ENCODE results near the gene SEZ6L. TPM values are rescaled to one million over a fixed set of nuclear protein-coding genes. Genes with fewer than 3 reads are reported as not detected.

SEZ6L gene
- polyA plus RNA-seq, 1 donor from 2014 or later, result 31.9 TPM

DNA sequence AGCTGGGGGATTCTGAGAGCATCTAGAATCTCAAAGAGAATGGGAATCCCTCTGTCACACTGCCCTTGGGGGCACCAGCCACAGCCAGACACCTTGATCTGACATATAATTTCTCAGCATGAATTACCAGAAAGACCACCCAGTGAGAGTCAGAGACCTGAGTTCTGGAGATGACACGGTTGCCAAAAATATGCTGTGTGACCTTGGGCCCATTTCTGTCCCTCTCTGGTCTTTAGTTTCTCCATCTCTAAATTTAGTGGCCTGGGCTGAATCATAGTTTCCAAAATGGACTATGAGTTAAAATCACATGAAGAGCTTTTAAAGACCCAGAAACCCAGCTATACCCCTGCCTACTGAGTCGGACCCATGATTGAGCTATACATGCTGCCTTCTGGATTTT lies 15.9 kb downstream of the SEZ6L start:
- no peaks in the 10 kb centered on the region for H3K36me3 ChIP-seq (ENCODE audit: insufficient read depth, low read length)
- no peaks in the 10 kb centered on the region for H3K9me3 ChIP-seq (ENCODE audit: low read length)
- no peak overlapping the region for H3K4me3 ChIP-seq (ENCODE audit: low read length)
- no peak overlapping the region for H3K9ac ChIP-seq (ENCODE audit: low read length)
- TF ChIP-seq RAD21 (conservative IDR thresholded peaks at IDR 0.05) (no peak), SMC3 (conservative IDR thresholded peaks at IDR 0.05; ENCODE audit: poor library complexity) (no peak), MXI1 (conservative IDR thresholded peaks at IDR 0.05; ENCODE audit: poor library complexity, severe bottlenecking) (no peak), EZH2 (IDR thresholded peaks at IDR 0.05; ENCODE audit: borderline replicate concordance, insufficient read depth, low read length, poor library complexity, severe bottlenecking) (no peak), POLR2AphosphoS5 (IDR thresholded peaks at IDR 0.05) (no peak), TAF1 (IDR thresholded peaks at IDR 0.05; ENCODE audit: low read depth) (no peak), EP300 (conservative IDR thresholded peaks at IDR 0.05; ENCODE audit: poor library complexity, severe bottlenecking) (no peak)
- TF ChIP-seq, protein P1, sequence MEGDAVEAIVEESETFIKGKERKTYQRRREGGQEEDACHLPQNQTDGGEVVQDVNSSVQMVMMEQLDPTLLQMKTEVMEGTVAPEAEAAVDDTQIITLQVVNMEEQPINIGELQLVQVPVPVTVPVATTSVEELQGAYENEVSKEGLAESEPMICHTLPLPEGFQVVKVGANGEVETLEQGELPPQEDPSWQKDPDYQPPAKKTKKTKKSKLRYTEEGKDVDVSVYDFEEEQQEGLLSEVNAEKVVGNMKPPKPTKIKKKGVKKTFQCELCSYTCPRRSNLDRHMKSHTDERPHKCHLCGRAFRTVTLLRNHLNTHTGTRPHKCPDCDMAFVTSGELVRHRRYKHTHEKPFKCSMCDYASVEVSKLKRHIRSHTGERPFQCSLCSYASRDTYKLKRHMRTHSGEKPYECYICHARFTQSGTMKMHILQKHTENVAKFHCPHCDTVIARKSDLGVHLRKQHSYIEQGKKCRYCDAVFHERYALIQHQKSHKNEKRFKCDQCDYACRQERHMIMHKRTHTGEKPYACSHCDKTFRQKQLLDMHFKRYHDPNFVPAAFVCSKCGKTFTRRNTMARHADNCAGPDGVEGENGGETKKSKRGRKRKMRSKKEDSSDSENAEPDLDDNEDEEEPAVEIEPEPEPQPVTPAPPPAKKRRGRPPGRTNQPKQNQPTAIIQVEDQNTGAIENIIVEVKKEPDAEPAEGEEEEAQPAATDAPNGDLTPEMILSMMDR (IDR thresholded peaks at IDR 0.05; ENCODE audit: poor library complexity, severe bottlenecking), result no peak
- TF ChIP-seq, protein P2, sequence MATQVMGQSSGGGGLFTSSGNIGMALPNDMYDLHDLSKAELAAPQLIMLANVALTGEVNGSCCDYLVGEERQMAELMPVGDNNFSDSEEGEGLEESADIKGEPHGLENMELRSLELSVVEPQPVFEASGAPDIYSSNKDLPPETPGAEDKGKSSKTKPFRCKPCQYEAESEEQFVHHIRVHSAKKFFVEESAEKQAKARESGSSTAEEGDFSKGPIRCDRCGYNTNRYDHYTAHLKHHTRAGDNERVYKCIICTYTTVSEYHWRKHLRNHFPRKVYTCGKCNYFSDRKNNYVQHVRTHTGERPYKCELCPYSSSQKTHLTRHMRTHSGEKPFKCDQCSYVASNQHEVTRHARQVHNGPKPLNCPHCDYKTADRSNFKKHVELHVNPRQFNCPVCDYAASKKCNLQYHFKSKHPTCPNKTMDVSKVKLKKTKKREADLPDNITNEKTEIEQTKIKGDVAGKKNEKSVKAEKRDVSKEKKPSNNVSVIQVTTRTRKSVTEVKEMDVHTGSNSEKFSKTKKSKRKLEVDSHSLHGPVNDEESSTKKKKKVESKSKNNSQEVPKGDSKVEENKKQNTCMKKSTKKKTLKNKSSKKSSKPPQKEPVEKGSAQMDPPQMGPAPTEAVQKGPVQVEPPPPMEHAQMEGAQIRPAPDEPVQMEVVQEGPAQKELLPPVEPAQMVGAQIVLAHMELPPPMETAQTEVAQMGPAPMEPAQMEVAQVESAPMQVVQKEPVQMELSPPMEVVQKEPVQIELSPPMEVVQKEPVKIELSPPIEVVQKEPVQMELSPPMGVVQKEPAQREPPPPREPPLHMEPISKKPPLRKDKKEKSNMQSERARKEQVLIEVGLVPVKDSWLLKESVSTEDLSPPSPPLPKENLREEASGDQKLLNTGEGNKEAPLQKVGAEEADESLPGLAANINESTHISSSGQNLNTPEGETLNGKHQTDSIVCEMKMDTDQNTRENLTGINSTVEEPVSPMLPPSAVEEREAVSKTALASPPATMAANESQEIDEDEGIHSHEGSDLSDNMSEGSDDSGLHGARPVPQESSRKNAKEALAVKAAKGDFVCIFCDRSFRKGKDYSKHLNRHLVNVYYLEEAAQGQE (IDR thresholded peaks at IDR 0.05; ENCODE audit: borderline replicate concordance), result no peak
- no peak overlapping the region for H3K4me2 ChIP-seq (ENCODE audit: low read length)
- no peaks in the 10 kb centered on the region for H3K79me2 ChIP-seq (replicated peaks; ENCODE audit: insufficient read depth, low read length)
- H2AFZ ChIP-seq (ENCODE audit: low read depth, low read length), result no peak overlapping the region
- no peaks in the 10 kb centered on the region for H3F3A ChIP-seq (ENCODE audit: insufficient read depth, low read length, poor library complexity, severe bottlenecking)
- H3K27me3 ChIP-seq (ENCODE audit: insufficient read depth, low read depth, low read length), result no peaks in the 10 kb centered on the region
- H4K20me1 ChIP-seq (ENCODE audit: insufficient read depth), result no peaks in the 10 kb centered on the region
- no peaks in the 10 kb centered on the region for H3K9me2 ChIP-seq (ENCODE audit: insufficient read depth, low read length)
- H3K27ac ChIP-seq (ENCODE audit: low read length), result no peak overlapping the region

DNA sequence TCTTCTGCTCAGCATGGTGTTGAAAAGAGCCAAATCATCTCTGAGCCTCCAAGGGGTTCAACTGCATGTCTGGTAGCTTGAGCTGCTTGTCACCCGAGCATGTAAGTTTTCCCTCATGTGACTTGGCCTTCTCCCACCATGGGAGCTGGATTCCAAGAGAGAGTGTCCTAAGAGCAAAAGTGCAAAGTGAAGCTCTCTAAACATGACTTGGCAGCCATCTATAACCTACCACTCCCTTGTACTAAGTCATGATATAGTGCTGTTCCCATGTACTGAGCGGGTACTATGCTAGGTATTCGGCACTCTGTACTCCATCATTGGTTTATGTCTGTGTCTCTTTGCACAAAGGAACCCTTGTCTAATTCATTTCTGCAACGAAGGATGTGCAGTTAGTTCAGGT lies 19.1 kb downstream of the SEZ6L start:
- H3K27ac ChIP-seq (ENCODE audit: low read length), result no peak overlapping the region
- H3K9me2 ChIP-seq (ENCODE audit: insufficient read depth, low read length), result no peaks in the 10 kb centered on the region
- H3K9me3 ChIP-seq (ENCODE audit: low read length), result no peaks in the 10 kb centered on the region
- H3K9ac ChIP-seq (ENCODE audit: low read length), result no peak overlapping the region
- H3K4me2 ChIP-seq (ENCODE audit: low read length), result no peak overlapping the region
- H3K79me2 ChIP-seq (replicated peaks; ENCODE audit: insufficient read depth, low read length), result no peaks in the 10 kb centered on the region
- H4K20me1 ChIP-seq (ENCODE audit: insufficient read depth), result no peaks in the 10 kb centered on the region
- H3K4me3 ChIP-seq (ENCODE audit: low read length), result no peak overlapping the region
- no peaks in the 10 kb centered on the region for H3K27me3 ChIP-seq (ENCODE audit: insufficient read depth, low read depth, low read length)
- no peak overlapping the region for H2AFZ ChIP-seq (ENCODE audit: low read depth, low read length)
- no peaks in the 10 kb centered on the region for H3K36me3 ChIP-seq (ENCODE audit: insufficient read depth, low read length)
- TF ChIP-seq SMC3 (conservative IDR thresholded peaks at IDR 0.05; ENCODE audit: poor library complexity) (no peak), TAF1 (IDR thresholded peaks at IDR 0.05; ENCODE audit: low read depth) (no peak), EP300 (conservative IDR thresholded peaks at IDR 0.05; ENCODE audit: poor library complexity, severe bottlenecking) (no peak), RAD21 (conservative IDR thresholded peaks at IDR 0.05) (no peak), POLR2AphosphoS5 (IDR thresholded peaks at IDR 0.05) (no peak)
- TF ChIP-seq, protein P1 (IDR thresholded peaks at IDR 0.05; ENCODE audit: poor library complexity, severe bottlenecking), result no peak
- TF ChIP-seq, protein P2 (IDR thresholded peaks at IDR 0.05; ENCODE audit: borderline replicate concordance), result no peak
- no peaks in the 10 kb centered on the region for H3F3A ChIP-seq (ENCODE audit: insufficient read depth, low read length, poor library complexity, severe bottlenecking)

Measured in neural cell (in vitro differentiated cells).